OCI-LY7 (cell line): ENCODE results near the gene BLTP3B. TPM values are rescaled to one million over a fixed set of nuclear protein-coding genes. Genes with fewer than 3 reads are reported as not detected.

Experiments used
- BruUV-seq: library from RNA; stranded (reverse); fragments of 400-500 nt; replicated peaks from 2 replicates; lab custom pipeline; 2021; lab: Mats Ljungman, UMichigan
- CTCF ChIA-PET: fragments of 300-600 bp; sonication (Branson Sonifier 250); formaldehyde crosslinking; loops from one replicate; lab custom pipeline; 2022; ENCODE audit warnings: antibody characterized with exemption; ENCODE audit not compliant: unreplicated experiment; lab: Charles Lee
- POLR2A ChIA-PET: fragments of 300-600 bp; sonication (Branson Sonifier 250); formaldehyde crosslinking; loops from one replicate; lab custom pipeline; 2022; ENCODE audit warnings: antibody characterized with exemption; lab: Charles Lee
- DNase-seq: peaks from one replicate; pipeline ENCODE4 v3.0.0-alpha.2; 2015; ENCODE audit warnings: low spot score
- H2AFZ ChIP-seq: fragments of 200-600 bp; sonication (generic), shearing (Covaris generic); 2 replicates; pipeline ENCODE4 v1.6.1; 2014; ENCODE audit warnings: mild to moderate bottlenecking, antibody characterized with exemption, low read length, moderate library complexity
- H3K27ac ChIP-seq: fragments of 200-600 bp; sonication (generic); 2 replicates; pipeline ENCODE4 v1.5.1; 2014; ENCODE audit warnings: mixed run types, low read depth, mild to moderate bottlenecking, moderate library complexity, low read length, inconsistent platforms; ENCODE audit not compliant: poor library complexity, severe bottlenecking
- H3K36me3 ChIP-seq: fragments of 200-600 bp; sonication (generic); 2 replicates; pipeline ENCODE4 v1.6.1; 2014; ENCODE audit warnings: mild to moderate bottlenecking, antibody characterized with exemption, low read length, moderate library complexity, mixed read lengths; ENCODE audit not compliant: insufficient read depth
- H3K4me1 ChIP-seq: fragments of 200-600 bp; sonication (generic); 2 replicates; pipeline ENCODE4 v1.5.1; 2014; ENCODE audit warnings: mild to moderate bottlenecking, low read length; ENCODE audit not compliant: insufficient read depth, poor library complexity, severe bottlenecking
- H3K4me2 ChIP-seq: fragments of 200-600 bp; sonication (generic); 2 replicates; pipeline ENCODE4 v1.6.1; 2014; ENCODE audit warnings: mild to moderate bottlenecking, low read length
- H3K4me3 ChIP-seq: fragments of 200-600 bp; sonication (generic); 2 replicates; pipeline ENCODE4 v1.5.1; 2014; ENCODE audit warnings: mild to moderate bottlenecking, low read depth, low read length; ENCODE audit not compliant: poor library complexity, severe bottlenecking
- H3K79me2 ChIP-seq: fragments of 200-600 bp; sonication (generic); 2 replicates; pipeline ENCODE4 v1.6.1; 2016; ENCODE audit warnings: low read depth, mild to moderate bottlenecking, low read length, moderate library complexity, mixed read lengths; ENCODE audit not compliant: insufficient read depth
- H3K9me2 ChIP-seq: fragments of 200-600 bp; sonication (generic); 2 replicates; pipeline ENCODE4 v1.6.1; 2016; ENCODE audit warnings: mild to moderate bottlenecking, low read length, mixed read lengths; ENCODE audit not compliant: insufficient read depth
- H3K9me3 ChIP-seq: fragments of 200-600 bp; sonication (generic); 2 replicates; pipeline ENCODE4 v1.6.1; 2014; ENCODE audit warnings: mild to moderate bottlenecking, mixed run types, low read length, mixed read lengths
- H4K20me1 ChIP-seq: fragments of 200-600 bp; sonication (generic); 2 replicates; pipeline ENCODE4 v1.6.1; 2014; ENCODE audit warnings: mild to moderate bottlenecking, antibody characterized with exemption, low read length, moderate library complexity, mixed read lengths; ENCODE audit not compliant: insufficient read depth
- CTCF ChIP-seq: fragments of 200-600 bp; sonication (generic); conservative IDR thresholded peaks from 2 replicates; pipeline ENCODE4 v1.5.1; 2014; ENCODE audit warnings: mild to moderate bottlenecking, antibody characterized with exemption, low read length, moderate library complexity, mixed read lengths
- EZH2phosphoT487 ChIP-seq: fragments of 200-600 bp; sonication (generic); IDR thresholded peaks from 2 replicates; pipeline ENCODE4 v1.6.1; 2018; ENCODE audit warnings: low read depth, borderline replicate concordance, mild to moderate bottlenecking, mixed run types, antibody characterized with exemption, low read length, moderate library complexity, mixed read lengths
- intact Hi-C: fragments of 100-400 bp; cut with micrococcal nuclease; formaldehyde crosslinking; loops from one replicate; pipeline ENCODE4 v1.10.0; 2022; ENCODE audit not compliant: unreplicated experiment
- total RNA-seq, 2 experiments: library from RNA; depleted of rRNA in 1 of 2; stranded (reverse); fragments of >200 nt in 1 of 2; shearing (Covaris generic) in 1 of 2; gene quantifications; 2 replicates each; pipeline ENCODE4 v1.2.3, GENCODE V29; 2014 to 2022

Gene BLTP3B
- total RNA-seq, 2 experiments from 2014 or later, result 18.9 to 20.2 TPM

GRCh38 chr12:100154474-100155247 lies 12.0 kb upstream of the BLTP3B start:
- H3K36me3 ChIP-seq, result peaks cover 9% of the 10 kb centered on the region
- H3K9me3 ChIP-seq, result no peaks in the 10 kb centered on the region
- no peaks in the 10 kb centered on the region for H3K4me1 ChIP-seq
- BruUV-seq, result no TSS peak
- no peaks in the 10 kb centered on the region for H4K20me1 ChIP-seq
- H3K4me2 ChIP-seq, result no peak overlapping the region
- H3K27ac ChIP-seq, result no peak overlapping the region
- peak; percentile 63 for DNase-seq
- CTCF ChIA-PET, result interaction anchor here (0.7 kb wide), 1 partner anchor 17 kb away, joined by 3 read pairs; no protein-coding TSS in a partner anchor
- no peak for TF ChIP-seq EZH2phosphoT487
- TF ChIP-seq CTCF, result peak; percentile 91
- H3K4me3 ChIP-seq, result no peak overlapping the region
- no peak overlapping the region for H2AFZ ChIP-seq
- no peaks in the 10 kb centered on the region for H3K79me2 ChIP-seq
- POLR2A ChIA-PET, result interaction anchor here (0.6 kb wide), 1 partner anchor 359 kb away, joined by 3 read pairs; no protein-coding TSS in a partner anchor
- intact Hi-C loops, result no loop called here
- H3K9me2 ChIP-seq, result no peaks in the 10 kb centered on the region

GRCh38 chr12:100153131-100153530 lies 10.5 kb upstream of the BLTP3B start:
- H3K4me1 ChIP-seq, result no peaks in the 10 kb centered on the region
- DNase-seq, result no peak
- H3K4me3 ChIP-seq, result no peak overlapping the region
- H3K4me2 ChIP-seq, result no peak overlapping the region
- H4K20me1 ChIP-seq, result no peaks in the 10 kb centered on the region
- no TSS peak for BruUV-seq
- CTCF ChIA-PET, result no interaction called here
- H3K36me3 ChIP-seq, result peaks cover 3% of the 10 kb centered on the region; the same call in 1 of the 2 replicates
- intact Hi-C loops, result no loop called here
- no peaks in the 10 kb centered on the region for H3K9me3 ChIP-seq
- H3K27ac ChIP-seq, result no peak overlapping the region
- no peaks in the 10 kb centered on the region for H3K9me2 ChIP-seq
- no peak overlapping the region for H2AFZ ChIP-seq
- no peaks in the 10 kb centered on the region for H3K79me2 ChIP-seq
- no peak for TF ChIP-seq CTCF
- TF ChIP-seq EZH2phosphoT487, result no peak
- POLR2A ChIA-PET, result interaction anchor here (1.2 kb wide), 1 partner anchor 43 kb away, joined by 3 read pairs; no protein-coding TSS in a partner anchor

- ChIA-PET CTCF (no interaction called here), POLR2A (no interaction called here)
- intact Hi-C loops, result no loop called here
Measured at GRCh38 chr12:100151769-100152168, 9.1 kb upstream of the BLTP3B start.

More at GRCh38 chr12:100151769-100152168, 9.1 kb upstream of the BLTP3B start:
- TF ChIP-seq CTCF (no peak), EZH2phosphoT487 (no peak)
- H3K4me2 ChIP-seq, result no peak overlapping the region
- H3K36me3 ChIP-seq, result peaks cover 3% of the 10 kb centered on the region; the same call in 1 of the 2 replicates
- BruUV-seq, result no TSS peak
- H3K9me2 ChIP-seq, result no peaks in the 10 kb centered on the region
- no peak for DNase-seq
- H3K79me2 ChIP-seq, result no peaks in the 10 kb centered on the region
- no peak overlapping the region for H2AFZ ChIP-seq
- H3K27ac ChIP-seq, result no peak overlapping the region
- H4K20me1 ChIP-seq, result no peaks in the 10 kb centered on the region
- no peak overlapping the region for H3K4me3 ChIP-seq
- no peaks in the 10 kb centered on the region for H3K9me3 ChIP-seq
- H3K4me1 ChIP-seq, result no peaks in the 10 kb centered on the region
